GM21576 (cell line): Measurements from ENCODE around the gene OXER1.

ENCODE experiments used
- ATAC-seq: cut with Tn5 transposase; IDR thresholded peaks from one replicate; pipeline ENCODE4 v1.9.1; 2021; ENCODE audit warnings: mild to moderate bottlenecking, moderate library complexity; ENCODE audit not compliant: unreplicated experiment

OXER1 gene

DNA sequence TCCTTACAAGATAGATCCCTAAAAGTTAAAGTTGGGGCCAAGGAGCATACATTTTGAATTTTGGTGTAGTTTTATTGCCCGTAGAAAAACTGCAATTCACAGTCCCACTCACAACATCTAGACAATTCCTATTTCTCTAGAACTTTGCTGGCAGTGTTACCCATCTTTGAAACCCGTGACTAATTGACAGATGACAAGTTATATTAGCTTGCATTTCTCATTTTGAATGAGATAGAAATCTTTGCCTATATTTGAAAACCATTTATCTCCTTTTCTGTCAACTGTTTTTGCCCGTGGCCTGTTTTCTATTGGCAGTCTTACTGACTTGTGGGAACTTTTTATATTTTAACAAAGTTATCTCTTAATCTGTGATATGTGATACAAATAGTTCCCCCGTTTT lies 50.0 kb downstream of the OXER1 start:
- ATAC-seq, result no peak

DNA sequence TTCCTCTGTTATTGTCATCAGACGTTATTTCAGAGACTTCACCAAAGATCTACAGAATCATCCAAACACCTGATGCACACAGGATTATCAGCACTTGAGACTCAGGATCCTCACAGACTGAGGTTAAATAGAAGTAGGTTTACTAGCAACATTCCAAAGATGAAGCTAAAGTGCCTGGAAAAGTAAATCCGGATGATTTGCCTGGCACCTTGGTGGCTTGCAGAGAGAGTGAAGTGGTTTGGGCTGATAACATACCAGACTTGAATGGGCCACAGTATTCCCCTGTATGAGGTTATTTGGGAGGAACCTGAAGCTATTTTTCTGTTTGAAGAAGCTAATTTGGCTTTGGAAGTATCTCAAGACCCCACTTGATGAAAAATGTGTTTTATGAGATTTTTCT lies 51.0 kb downstream of the OXER1 start:
- no peak for ATAC-seq
